HEK293T (cell line): ENCODE results near the gene EME2.

Source experiments
- CTCF ChIA-PET: fragments of 350-600 bp; formaldehyde crosslinking; extraction: SDS; loops from one replicate; lab custom pipeline; 2021; ENCODE audit warnings: antibody characterized with exemption, inconsistent platforms; lab: Yijun Ruan, JAX
- POLR2A ChIA-PET: fragments of 350-600 bp; formaldehyde crosslinking; extraction: SDS; loops from one replicate; lab custom pipeline; 2020; ENCODE audit warnings: antibody characterized with exemption, inconsistent platforms; lab: Yijun Ruan, JAX
- DNase-seq: peaks from one replicate; pipeline ENCODE4 v3.0.0; 2012; ENCODE audit warnings: mixed read lengths; ENCODE audit errors: extremely low spot score
- ARNT ChIP-seq: fragments of 450-650 bp; IDR thresholded peaks from 2 replicates; pipeline ENCODE4 v1.6.1; 2017; ENCODE audit warnings: mild to moderate bottlenecking
- BHLHE40 ChIP-seq: fragments of 450-650 bp; IDR thresholded peaks from 2 replicates; pipeline ENCODE4 v1.6.1; 2016; ENCODE audit warnings: mild to moderate bottlenecking, moderate library complexity, borderline replicate concordance
- CTBP1 ChIP-seq: fragments of 450-650 bp; IDR thresholded peaks from 2 replicates; pipeline ENCODE4 v1.6.1; 2016; ENCODE audit warnings: borderline replicate concordance
- ELF4 ChIP-seq: fragments of 450-650 bp; IDR thresholded peaks from 2 replicates; pipeline ENCODE4 v1.6.1; 2017; ENCODE audit warnings: antibody characterized with exemption
- FOXA1 ChIP-seq: fragments of 450-650 bp; IDR thresholded peaks from 2 replicates; pipeline ENCODE4 v1.6.1; 2016; ENCODE audit warnings: mild to moderate bottlenecking
- FOXK2 ChIP-seq: fragments of 450-650 bp; IDR thresholded peaks from 2 replicates; pipeline ENCODE4 v1.6.1; 2016; ENCODE audit warnings: mild to moderate bottlenecking
- FOXM1 ChIP-seq: fragments of 450-650 bp; IDR thresholded peaks from 2 replicates; pipeline ENCODE4 v1.6.1; 2017; ENCODE audit warnings: mild to moderate bottlenecking, borderline replicate concordance
- HDGF ChIP-seq: fragments of 450-650 bp; IDR thresholded peaks from 2 replicates; pipeline ENCODE4 v1.6.1; 2017; ENCODE audit warnings: antibody characterized with exemption, borderline replicate concordance
- L3MBTL2 ChIP-seq: fragments of 450-650 bp; conservative IDR thresholded peaks from 2 replicates; pipeline ENCODE4 v1.6.1; 2016; ENCODE audit warnings: mild to moderate bottlenecking
- LEF1 ChIP-seq: fragments of 450-650 bp; IDR thresholded peaks from 2 replicates; pipeline ENCODE4 v1.6.1; 2017; ENCODE audit warnings: mild to moderate bottlenecking, borderline replicate concordance
- NFRKB ChIP-seq: fragments of 450-650 bp; IDR thresholded peaks from 2 replicates; pipeline ENCODE4 v1.6.1; 2016; ENCODE audit warnings: mild to moderate bottlenecking, moderate library complexity
- SP1 ChIP-seq: fragments of 450-650 bp; IDR thresholded peaks from 2 replicates; pipeline ENCODE4 v1.6.1; 2017
- SUZ12 ChIP-seq: fragments of 450-650 bp; IDR thresholded peaks from 2 replicates; pipeline ENCODE4 v1.6.1; 2016; ENCODE audit warnings: mild to moderate bottlenecking
- TARDBP ChIP-seq: fragments of 450-650 bp; IDR thresholded peaks from 2 replicates; pipeline ENCODE4 v1.6.1; 2016
- ZNF384 ChIP-seq: fragments of 450-650 bp; IDR thresholded peaks from 2 replicates; pipeline ENCODE4 v1.6.1; 2016
- TF ChIP-seq, protein P1 (sequence below): fragments of 450-650 bp; IDR thresholded peaks from 2 replicates; pipeline ENCODE4 v1.6.1; 2016

EME2 gene

DNA sequence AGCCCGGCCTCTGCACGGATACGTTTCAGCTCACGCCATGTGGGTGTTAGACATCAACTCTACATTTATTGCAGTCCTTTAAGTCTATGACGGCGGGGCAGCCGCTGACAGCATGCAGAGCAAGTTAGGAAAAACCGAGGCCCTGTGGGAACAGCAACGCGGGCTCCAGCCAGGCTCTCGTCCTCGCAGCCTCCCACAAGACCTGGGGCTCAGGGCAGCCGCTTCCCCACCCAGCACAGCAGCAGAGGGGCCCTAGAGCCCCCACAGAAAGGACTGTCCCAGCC is 4.0 kb downstream of the EME2 start:
- TF ChIP-seq FOXA1 (no peak), FOXM1 (no peak), ZNF384 (no peak), SP1 (no peak), HDGF (no peak), BHLHE40 (no peak), FOXK2 (no peak), L3MBTL2 (no peak), TARDBP (no peak), CTBP1 (no peak), ARNT (no peak), NFRKB (no peak)
- TF ChIP-seq, protein P1, sequence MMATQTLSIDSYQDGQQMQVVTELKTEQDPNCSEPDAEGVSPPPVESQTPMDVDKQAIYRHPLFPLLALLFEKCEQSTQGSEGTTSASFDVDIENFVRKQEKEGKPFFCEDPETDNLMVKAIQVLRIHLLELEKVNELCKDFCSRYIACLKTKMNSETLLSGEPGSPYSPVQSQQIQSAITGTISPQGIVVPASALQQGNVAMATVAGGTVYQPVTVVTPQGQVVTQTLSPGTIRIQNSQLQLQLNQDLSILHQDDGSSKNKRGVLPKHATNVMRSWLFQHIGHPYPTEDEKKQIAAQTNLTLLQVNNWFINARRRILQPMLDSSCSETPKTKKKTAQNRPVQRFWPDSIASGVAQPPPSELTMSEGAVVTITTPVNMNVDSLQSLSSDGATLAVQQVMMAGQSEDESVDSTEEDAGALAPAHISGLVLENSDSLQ = no peak
- DNase-seq = no peak
- ChIA-PET POLR2A (interaction anchor here (2.1 kb wide), 1 partner anchor 51 kb away, joined by 5 read pairs; the partner anchor contains the start of genes FAHD1 and HAGH), CTCF (no interaction called here)

DNA sequence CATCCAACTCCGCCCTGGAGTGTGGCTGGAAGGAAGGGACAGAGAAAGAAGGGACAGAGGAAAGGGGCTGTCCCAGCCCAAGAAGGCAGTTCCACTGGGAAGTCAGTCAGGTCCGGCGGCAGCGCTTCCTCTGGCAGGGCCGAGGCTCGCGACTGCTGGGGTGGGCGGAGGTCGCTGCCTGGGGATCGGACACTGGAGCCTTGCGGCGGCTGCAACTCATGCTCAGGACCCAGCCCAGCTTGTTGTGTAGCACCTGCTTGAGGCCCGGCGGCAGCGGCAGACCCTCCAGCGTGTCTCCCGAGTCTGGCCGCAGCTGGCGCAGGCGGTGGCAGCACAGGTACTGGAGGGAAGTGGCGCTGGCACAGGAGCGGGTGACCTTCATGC is 4.4 kb downstream of the EME2 start:
- ChIA-PET POLR2A (interaction anchor here (2.1 kb wide), 1 partner anchor 50 kb away, joined by 5 read pairs; the partner anchor contains the start of genes FAHD1 and HAGH), CTCF (no interaction called here)
- TF ChIP-seq ELF4 (no peak), FOXK2 (no peak), CTBP1 (no peak), TARDBP (no peak), LEF1 (no peak), SUZ12 (no peak), ZNF384 (no peak), SP1 (no peak), BHLHE40 (no peak), NFRKB (no peak), HDGF (no peak), FOXM1 (no peak), FOXA1 (no peak), ARNT (no peak), L3MBTL2 (no peak)
- TF ChIP-seq, protein P1 = no peak
- no peak for DNase-seq

- no peak for TF ChIP-seq BHLHE40
- TF ChIP-seq ARNT = no peak
- TF ChIP-seq LEF1 = no peak
- TF ChIP-seq HDGF = no peak
- no peak for TF ChIP-seq FOXK2
- TF ChIP-seq NFRKB = no peak
- no peak for TF ChIP-seq CTBP1
- TF ChIP-seq SUZ12 = no peak
- TF ChIP-seq ZNF384 = no peak
- POLR2A ChIA-PET = interaction anchor here (1.5 to 2.1 kb wide), 2 partner anchors 50 to 72 kb away, joined by 5 to 6 read pairs; partner anchors contain the start of genes FAHD1, HAGH and MAPK8IP3
- CTCF ChIA-PET = no interaction called here
- DNase-seq = no peak
Measured at GRCh38 chr16:1777375-1778199, 5.0 kb downstream of the EME2 start.

DNA sequence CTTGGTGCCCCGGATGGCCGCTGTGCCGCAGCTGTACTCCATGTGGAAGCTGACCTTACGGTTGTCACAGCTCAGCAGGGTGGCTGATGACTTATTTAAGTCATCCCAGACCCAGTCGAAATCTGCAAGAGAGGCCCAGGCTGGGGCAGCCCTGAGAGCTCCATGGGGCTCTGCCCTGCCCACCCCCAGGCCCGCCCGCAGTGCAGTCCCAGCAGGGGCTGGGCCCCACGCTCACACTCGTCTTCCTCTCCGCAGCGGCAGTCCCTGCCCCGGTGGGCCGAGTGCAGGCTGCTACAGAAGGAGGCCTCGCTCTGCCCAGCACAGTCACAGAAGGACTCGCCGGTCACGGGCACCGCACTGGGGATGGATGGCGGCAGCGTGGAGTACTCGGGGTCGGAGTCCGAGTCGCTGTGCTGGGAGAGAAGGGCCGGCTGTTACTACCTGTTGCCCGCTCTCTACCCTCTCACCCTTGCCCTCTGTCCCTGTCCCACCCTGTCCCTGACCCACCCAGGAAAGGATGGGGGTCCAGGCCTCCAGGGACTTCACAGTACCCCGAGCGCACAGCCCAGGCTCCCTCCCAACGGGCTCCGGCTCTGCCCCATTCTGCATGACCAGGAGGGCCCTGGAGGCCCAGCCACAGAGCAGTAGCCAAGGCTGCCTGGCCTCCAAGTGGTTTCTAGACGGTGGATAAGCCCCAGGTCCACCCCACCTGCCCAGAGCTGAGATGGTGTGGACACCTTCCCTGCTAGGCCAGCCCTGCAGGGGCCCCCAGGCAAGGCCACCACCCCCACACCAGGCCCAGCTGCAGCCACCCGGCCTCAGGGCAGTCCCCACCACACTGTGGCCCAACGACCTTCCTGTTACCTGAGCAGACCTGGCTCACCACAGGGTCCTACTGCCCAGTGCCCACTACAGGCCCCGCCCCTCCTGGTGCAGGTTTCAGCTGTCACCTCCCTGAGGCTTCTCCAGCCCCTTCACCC is 5.9 kb downstream of the EME2 start:
- POLR2A ChIA-PET = interaction anchor here (1.3 to 2.1 kb wide), 3 partner anchors 49 to 193 kb away, joined by 4 to 6 read pairs (median 5); partner anchors contain the start of genes FAHD1, HAGH, MAPK8IP3 and TBL3
- TF ChIP-seq, protein P1 = peak; percentile 20; the same call in 1 of the 2 replicates
- no peak for TF ChIP-seq TARDBP
- TF ChIP-seq SUZ12 = no peak
- CTCF ChIA-PET = no interaction called here
- DNase-seq = no peak

- TF ChIP-seq FOXA1 = no peak
- no peak for TF ChIP-seq ZNF384
- TF ChIP-seq L3MBTL2 = no peak
- TF ChIP-seq SP1 = no peak
- TF ChIP-seq FOXK2 = no peak
- TF ChIP-seq, protein P1 = no peak
- TF ChIP-seq NFRKB = no peak
- TF ChIP-seq ELF4 = no peak
- no peak for TF ChIP-seq LEF1
- no peak for TF ChIP-seq FOXM1
- TF ChIP-seq HDGF = no peak
- no peak for TF ChIP-seq ARNT
- no peak for TF ChIP-seq CTBP1
- ChIA-PET POLR2A (interaction anchor here (1.3 to 1.5 kb wide), 2 partner anchors 14 to 192 kb away, joined by 3 to 4 read pairs; partner anchors contain the start of gene TBL3), CTCF (no interaction called here)
- no peak for DNase-seq
Measured at GRCh38 chr16:1779234-1779701, 6.7 kb downstream of the EME2 start.
